Ishikawa (cell line): ENCODE measurements around the gene STX17.

ENCODE experiments used
- CEBPB ChIP-seq: IDR thresholded peaks from 2 replicates; pipeline ENCODE4 v1.6.1; 2012
- CREB1 ChIP-seq: IDR thresholded peaks from 2 replicates; pipeline ENCODE4 v1.6.1; 2012; ENCODE audit warnings: low read depth
- EP300 ChIP-seq: IDR thresholded peaks from 2 replicates; pipeline ENCODE4 v1.6.1; 2012; ENCODE audit warnings: borderline replicate concordance
- NFIC ChIP-seq: IDR thresholded peaks from 2 replicates; pipeline ENCODE4 v1.6.1; 2012
- RAD21 ChIP-seq: IDR thresholded peaks from 2 replicates; pipeline ENCODE4 v1.6.1; 2012; ENCODE audit warnings: low read depth
- TAF1 ChIP-seq: IDR thresholded peaks from 2 replicates; pipeline ENCODE4 v1.6.1; 2012; ENCODE audit warnings: low read depth, mild to moderate bottlenecking
- TCF12 ChIP-seq: IDR thresholded peaks from 2 replicates; pipeline ENCODE4 v1.6.1; 2012; ENCODE audit warnings: low read depth
- ZBTB7A ChIP-seq: IDR thresholded peaks from 2 replicates; pipeline ENCODE4 v1.6.1; 2012; ENCODE audit warnings: low read depth
- TF ChIP-seq, protein P1 (sequence below): IDR thresholded peaks from 2 replicates; pipeline ENCODE4 v1.6.1; 2012
- TF ChIP-seq, protein P2 (sequence below): IDR thresholded peaks from 2 replicates; pipeline ENCODE4 v1.6.1; 2012; ENCODE audit warnings: low read depth, mild to moderate bottlenecking
- TF ChIP-seq, protein P3 (sequence below): IDR thresholded peaks from 2 replicates; pipeline ENCODE4 v1.6.1; 2012

DNA sequence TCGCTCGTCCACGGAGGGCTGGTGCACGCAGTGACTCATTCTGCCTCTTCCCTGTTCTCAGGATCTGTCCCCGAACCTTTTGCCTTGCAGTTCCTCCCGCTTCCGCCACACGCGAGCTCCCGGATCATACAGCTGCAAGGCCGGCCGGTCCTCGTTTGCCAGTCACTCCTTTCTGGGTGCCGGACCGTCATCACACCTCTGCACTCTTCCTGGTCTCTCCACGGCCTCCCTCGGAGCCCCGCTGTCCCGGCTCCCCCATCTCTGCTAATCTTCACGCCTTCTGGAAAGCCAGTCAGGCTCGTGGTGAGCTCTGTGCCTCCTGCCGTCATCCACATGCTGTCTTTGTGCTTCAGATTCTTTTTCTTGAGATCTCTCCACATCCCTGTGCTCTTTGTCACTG, 91.8 kb downstream of the STX17 start:
- no peak for TF ChIP-seq EP300
- no peak for TF ChIP-seq NFIC
- no peak for TF ChIP-seq ZBTB7A
- no peak for TF ChIP-seq TAF1
- TF ChIP-seq, protein P1, sequence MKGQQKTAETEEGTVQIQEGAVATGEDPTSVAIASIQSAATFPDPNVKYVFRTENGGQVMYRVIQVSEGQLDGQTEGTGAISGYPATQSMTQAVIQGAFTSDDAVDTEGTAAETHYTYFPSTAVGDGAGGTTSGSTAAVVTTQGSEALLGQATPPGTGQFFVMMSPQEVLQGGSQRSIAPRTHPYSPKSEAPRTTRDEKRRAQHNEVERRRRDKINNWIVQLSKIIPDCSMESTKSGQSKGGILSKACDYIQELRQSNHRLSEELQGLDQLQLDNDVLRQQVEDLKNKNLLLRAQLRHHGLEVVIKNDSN = no peak
- TF ChIP-seq, protein P2, sequence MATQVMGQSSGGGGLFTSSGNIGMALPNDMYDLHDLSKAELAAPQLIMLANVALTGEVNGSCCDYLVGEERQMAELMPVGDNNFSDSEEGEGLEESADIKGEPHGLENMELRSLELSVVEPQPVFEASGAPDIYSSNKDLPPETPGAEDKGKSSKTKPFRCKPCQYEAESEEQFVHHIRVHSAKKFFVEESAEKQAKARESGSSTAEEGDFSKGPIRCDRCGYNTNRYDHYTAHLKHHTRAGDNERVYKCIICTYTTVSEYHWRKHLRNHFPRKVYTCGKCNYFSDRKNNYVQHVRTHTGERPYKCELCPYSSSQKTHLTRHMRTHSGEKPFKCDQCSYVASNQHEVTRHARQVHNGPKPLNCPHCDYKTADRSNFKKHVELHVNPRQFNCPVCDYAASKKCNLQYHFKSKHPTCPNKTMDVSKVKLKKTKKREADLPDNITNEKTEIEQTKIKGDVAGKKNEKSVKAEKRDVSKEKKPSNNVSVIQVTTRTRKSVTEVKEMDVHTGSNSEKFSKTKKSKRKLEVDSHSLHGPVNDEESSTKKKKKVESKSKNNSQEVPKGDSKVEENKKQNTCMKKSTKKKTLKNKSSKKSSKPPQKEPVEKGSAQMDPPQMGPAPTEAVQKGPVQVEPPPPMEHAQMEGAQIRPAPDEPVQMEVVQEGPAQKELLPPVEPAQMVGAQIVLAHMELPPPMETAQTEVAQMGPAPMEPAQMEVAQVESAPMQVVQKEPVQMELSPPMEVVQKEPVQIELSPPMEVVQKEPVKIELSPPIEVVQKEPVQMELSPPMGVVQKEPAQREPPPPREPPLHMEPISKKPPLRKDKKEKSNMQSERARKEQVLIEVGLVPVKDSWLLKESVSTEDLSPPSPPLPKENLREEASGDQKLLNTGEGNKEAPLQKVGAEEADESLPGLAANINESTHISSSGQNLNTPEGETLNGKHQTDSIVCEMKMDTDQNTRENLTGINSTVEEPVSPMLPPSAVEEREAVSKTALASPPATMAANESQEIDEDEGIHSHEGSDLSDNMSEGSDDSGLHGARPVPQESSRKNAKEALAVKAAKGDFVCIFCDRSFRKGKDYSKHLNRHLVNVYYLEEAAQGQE = no peak
- TF ChIP-seq, protein P3, sequence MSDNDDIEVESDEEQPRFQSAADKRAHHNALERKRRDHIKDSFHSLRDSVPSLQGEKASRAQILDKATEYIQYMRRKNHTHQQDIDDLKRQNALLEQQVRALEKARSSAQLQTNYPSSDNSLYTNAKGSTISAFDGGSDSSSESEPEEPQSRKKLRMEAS = no peak
- no peak for TF ChIP-seq CREB1
- TF ChIP-seq TCF12 = no peak
- TF ChIP-seq RAD21 = no peak
- no peak for TF ChIP-seq CEBPB
